H1 (cell line): ENCODE measurements around the gene HOGA1. TPM values are rescaled to one million over a fixed set of nuclear protein-coding genes. Genes with fewer than 3 reads are reported as not detected.

Experiments
- MAFK ChIP-seq: IDR thresholded peaks from 2 replicates; pipeline ENCODE4 v1.6.1; 2012; ENCODE audit warnings: low read depth, mild to moderate bottlenecking, improper control_type of control experiment, low read length
- SAP30 ChIP-seq: fragments of 300-600 bp; sonication (generic); IDR thresholded peaks from 2 replicates; pipeline ENCODE4 v1.7.1; 2012; ENCODE audit warnings: low read length, moderate library complexity, mild to moderate bottlenecking, inconsistent platforms; ENCODE audit not compliant: insufficient read depth, insufficient replicate concordance
- polyA plus RNA-seq, 7 experiments: library from polyadenylated mRNA; depleted of rRNA in 3 of 7; stranded (reverse) in 5 of 7; unstranded in 2 of 7; fragments of >200 nt in 5 of 7; fragments of 200-250 nt in 2 of 7; gene quantifications; 1 replicate in 5 of 7; 2 replicates in 1 of 7; 4 replicates in 1 of 7; pipeline versions ENCODE4 v1.2.1 to v1.2.3, GENCODE V29; 2011 to 2013; ENCODE audit warnings: missing spikeins in 2 of 7, mixed read lengths in 2 of 7
- total RNA-seq: library from RNA; stranded (reverse); fragmentation: NEBNext Ultra II Directional; extraction: Animal tissue kit (Norgen Biotek cat#: 25700); gene quantifications from 2 replicates; pipeline ENCODE4 v1.2.1, GENCODE V29; 2021

Gene HOGA1
- total and polyA plus RNA-seq, 2 of the 8 experiments (the other 6 are each of a cell fraction or from before 2014, with no cell fraction given), result 0.28 to 1.00 TPM

- TF ChIP-seq SAP30 (no peak), MAFK (no peak)
These were observed 729 bp downstream of the HOGA1 start (continued) for GRCh38 chr10:97584798-97585438.
